ENCODE results near the gene KRTAP4-7.
"Not testable (repeated sequence)": the region's sequence is repeated elsewhere in the genome, so short reads cannot be mapped to it uniquely, and the experiment has no call there.

KRTAP4-7 gene

DNA sequence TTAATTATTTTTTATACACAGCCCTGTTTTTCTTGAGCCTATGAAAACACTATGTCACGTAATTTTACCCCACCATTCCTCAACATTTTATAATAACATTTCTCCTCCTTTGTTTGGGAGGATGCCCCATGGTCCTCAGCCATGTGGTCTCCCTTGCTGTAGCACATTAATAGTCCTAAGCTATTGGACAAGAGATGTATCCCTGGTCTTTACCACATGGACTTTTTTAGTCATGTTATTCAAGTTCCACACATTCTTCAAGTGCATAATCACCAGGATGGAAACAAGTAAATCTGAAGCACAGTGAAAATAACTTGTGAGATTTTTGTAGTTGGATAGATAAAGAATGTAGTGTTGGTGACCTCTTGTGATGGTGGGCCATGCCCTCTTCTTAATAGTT, 22.0 kb upstream of the KRTAP4-7 start:
- H3K4me3 ChIP-seq (replicated peaks in 1 of 2; ENCODE audit: low read depth in 2 of 2, low read length in 2 of 2), result no peak overlapping the region
- TF ChIP-seq CTCF (IDR thresholded peaks at IDR 0.05; ENCODE audit: low read depth, low read length), result no peak
- DNase-seq (ENCODE audit: low read depth in 2 of 2), result peak; percentile 46 to 88

- no peak for DNase-seq (ENCODE audit: low read depth in 2 of 2)
- no peak overlapping the region for H3K4me3 ChIP-seq (replicated peaks in 1 of 2; ENCODE audit: low read depth in 2 of 2, low read length in 2 of 2)
- no peak for TF ChIP-seq CTCF (IDR thresholded peaks at IDR 0.05; ENCODE audit: low read depth, low read length)
Observed at GRCh38 chr17:41063449-41063848, 20.5 kb upstream of the KRTAP4-7 start.

DNA sequence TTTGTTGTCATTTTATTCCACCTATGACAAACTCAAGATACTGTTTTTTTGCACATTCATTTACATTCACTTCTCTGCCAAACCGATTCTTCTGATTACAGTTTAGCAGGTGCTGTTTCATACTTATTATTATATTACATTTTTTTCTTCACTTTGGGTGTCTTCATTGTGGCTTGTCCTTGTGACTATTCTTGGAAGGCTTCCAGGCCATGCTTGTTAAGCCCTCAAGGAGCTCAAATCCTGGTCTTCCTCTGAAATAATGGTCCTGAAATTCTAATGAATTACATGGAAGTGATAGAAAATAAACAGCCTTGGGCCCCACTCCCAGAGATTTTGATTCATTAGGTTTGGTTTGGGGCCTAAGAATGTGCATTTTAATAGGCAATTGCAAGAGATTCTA, 19.6 kb upstream of the KRTAP4-7 start:
- no peak for DNase-seq (ENCODE audit: low read depth in 2 of 2)
- H3K4me3 ChIP-seq (replicated peaks in 1 of 2; ENCODE audit: low read depth in 2 of 2, low read length in 2 of 2), result no peak overlapping the region
- TF ChIP-seq CTCF (IDR thresholded peaks at IDR 0.05; ENCODE audit: low read depth, low read length), result no peak

DNA sequence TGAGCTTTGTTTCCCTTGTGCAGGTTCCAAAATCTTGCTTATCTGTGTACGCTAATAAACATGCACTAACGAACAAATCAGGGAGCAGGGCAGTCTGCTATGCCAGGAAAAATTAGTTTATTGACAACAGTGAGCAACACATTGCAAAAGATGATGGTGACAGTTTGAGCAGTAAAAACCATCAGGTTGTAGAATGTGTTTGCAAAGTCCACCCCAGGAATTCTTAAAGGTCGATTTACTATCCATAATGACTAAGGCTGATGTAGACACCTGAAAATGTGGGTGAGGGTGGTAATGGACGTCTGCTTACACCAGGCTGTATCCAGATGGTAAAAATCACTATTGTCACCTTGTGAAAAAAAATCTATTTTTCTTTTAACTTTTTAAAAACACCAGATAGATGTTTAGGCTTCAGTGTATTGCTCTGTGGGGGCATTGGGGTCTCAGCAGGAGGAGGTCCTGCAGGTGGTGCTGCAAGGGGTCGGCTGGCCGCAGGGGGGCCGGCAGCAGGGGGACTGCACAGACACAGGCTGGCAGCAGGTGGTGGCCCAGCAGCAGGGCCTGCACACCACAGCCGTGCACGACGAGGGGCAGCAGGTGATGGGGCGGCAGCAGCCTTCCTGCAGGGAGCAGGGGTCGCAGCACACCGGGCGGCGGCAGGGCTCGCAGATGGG, 18.8 kb upstream of the KRTAP4-7 start:
- H3K4me3 ChIP-seq (replicated peaks in 1 of 2; ENCODE audit: low read depth in 2 of 2, low read length in 2 of 2); DNase-seq (ENCODE audit: low read depth in 2 of 2): not testable (repeated sequence)

DNA sequence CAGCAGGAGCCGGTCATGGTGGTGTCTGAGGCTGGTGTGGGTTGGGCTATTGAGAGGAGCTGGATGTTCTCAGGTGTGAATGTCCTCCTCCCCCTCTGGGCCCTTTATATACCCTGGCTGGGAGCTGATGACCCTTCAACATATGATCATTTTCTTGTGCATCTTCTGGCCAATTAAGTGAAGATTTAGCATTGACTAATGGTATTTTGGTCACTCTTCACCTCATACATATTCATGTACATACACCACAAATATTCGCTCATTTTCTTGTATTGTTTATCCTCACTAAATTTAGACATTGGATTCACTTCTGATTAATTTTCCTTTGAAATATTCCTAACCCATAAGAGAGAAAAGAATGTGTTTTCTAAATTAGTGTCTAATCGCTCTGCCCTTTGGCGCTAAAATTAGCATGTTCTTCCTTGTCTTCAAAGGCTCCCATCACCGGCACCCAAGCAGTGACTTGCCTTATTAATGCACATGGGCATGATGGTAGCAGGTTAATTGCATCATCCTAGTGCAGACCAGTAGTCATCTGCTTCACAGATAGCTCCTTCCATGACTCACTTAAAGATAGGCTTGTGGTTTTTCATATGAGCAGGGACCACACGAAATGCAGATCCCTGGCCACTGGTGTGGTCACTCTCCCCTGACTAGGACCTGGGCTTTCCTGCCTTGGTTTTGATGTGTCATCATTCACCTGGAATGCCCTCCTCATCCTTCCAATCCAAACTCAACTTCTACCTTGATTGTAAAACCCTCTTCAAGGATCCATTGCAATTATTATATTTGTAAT, 17.9 kb upstream of the KRTAP4-7 start, which contains the start of gene KRTAP2-4:
Gene KRTAP2-4 (minus strand): TSS at position 51 of the 796 bp plus-strand sequence. CDS start 34 bp downstream, at position 17.
- no peak for TF ChIP-seq CTCF (IDR thresholded peaks at IDR 0.05; ENCODE audit: low read depth, low read length)
- DNase-seq (ENCODE audit: low read depth in 2 of 2), result peak; percentile 26 to 86
- H3K4me3 ChIP-seq (replicated peaks in 1 of 2; ENCODE audit: low read depth in 2 of 2, low read length in 2 of 2), result no peak within 1 kb of the TSS

- TF ChIP-seq CTCF (IDR thresholded peaks at IDR 0.05; ENCODE audit: low read depth, low read length), result no peak
- DNase-seq (ENCODE audit: low read depth in 2 of 2), result no peak
- no peak overlapping the region for H3K4me3 ChIP-seq (replicated peaks in 1 of 2; ENCODE audit: low read depth in 2 of 2, low read length in 2 of 2)
Observed at GRCh38 chr17:41067281-41067680, 16.7 kb upstream of the KRTAP4-7 start.

DNA sequence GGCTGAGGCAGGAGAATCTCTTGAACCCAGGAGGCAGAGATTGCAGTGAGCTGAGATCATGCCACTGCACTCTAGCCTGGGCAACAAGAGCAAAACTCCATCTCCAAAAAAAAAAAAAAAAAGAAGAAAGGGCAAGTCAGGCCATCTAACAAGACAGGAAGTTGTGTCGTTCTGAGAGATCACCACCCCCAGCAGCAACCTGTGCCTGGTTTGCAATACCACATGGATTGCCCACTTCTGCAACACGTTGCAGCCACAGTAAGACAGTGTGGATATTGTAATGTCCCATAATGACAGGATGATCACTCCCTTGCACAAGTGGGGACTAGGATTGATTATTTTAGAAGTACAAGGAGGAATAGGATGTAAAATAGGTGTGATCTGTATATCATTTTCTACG, 14.9 kb upstream of the KRTAP4-7 start:
- TF ChIP-seq CTCF (IDR thresholded peaks at IDR 0.05; ENCODE audit: low read depth, low read length), result no peak
- no peak overlapping the region for H3K4me3 ChIP-seq (replicated peaks in 1 of 2; ENCODE audit: low read depth in 2 of 2, low read length in 2 of 2)
- no peak for DNase-seq (ENCODE audit: low read depth in 2 of 2)
